ENCODE measurements around the gene CALML5.

Gene CALML5

DNA sequence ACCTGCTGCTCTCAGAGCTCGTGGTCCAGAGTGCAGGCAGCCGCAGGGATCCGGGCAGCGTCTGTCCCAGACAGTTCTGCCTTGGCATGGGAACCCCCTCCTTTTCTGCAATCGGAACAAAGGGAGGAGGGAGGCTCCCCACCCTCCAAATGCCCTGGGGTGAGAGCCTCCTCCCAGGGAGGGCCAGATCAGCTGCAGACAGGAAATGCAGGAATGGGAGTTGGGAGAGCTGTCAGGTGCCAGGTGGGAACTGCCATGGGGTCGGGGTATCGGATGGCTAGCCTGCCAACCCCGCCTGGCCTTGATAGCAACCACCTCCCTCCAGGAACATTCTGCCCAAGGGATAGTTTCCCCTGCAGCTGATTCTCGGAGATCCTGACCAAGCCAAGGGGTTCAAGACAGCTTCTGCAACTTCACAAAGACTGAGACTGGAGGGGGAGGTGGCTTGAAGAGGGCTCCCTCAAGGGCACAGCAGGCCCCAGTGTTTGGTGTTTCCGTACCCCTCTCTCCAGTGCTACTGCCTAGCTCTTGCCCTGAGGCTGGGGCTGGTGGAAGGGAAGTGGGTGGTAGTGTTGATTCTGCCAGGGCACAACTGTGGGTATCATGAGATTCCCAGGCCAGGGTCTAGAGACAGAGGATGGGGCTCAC is at the start of gene CALML5:
TSS of gene CALML5 (minus strand) at position 78 of the 648 bp plus-strand sequence. CDS start 132 bp downstream, outside the sequence.
- DNase-seq, result no peak

- DNase-seq, result peak in 1 of 2 donors; percentile 16
Observed at GRCh38 chr10:5547931-5548660, 48.7 kb upstream of the CALML5 start.

GRCh38 chr10:5547681-5547930 is 48.2 kb upstream of the CALML5 start:
- no peak for DNase-seq

DNA sequence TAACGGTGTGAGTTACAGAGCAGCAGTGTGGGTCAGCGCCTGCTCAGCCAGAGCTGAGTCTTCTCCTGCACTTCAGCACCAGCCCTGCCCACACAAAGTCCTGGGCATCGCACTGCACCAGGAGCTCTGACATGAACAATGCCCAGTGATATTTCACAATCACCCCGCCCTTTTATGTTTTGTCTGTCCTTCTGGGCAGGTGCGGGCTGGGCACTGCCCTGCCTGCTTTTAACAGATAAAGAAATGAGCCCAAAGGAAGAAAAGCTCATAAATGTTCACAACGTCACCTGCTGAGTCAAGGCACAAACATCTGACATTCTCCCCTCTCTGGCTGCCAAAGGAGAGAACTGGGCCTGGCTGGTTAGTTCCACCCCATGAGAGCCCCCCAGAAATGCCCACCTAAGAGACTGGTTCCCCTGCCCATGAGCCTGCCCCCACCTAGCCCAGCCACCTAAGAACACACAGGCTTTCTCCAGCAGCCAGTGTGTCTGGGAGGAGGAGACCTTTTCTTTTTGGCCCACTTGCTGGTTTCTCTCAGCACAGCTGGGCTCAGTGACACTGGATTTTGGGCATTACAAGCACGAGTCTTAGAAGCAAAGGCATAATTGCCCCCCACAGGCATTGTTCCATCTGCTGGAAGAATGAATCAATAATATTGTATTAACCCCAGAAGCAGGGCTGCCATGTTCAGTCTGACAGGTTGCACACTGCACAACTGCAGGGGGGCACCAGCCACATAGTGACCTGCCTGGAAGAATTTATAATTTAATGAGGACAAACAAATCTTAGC is 47.7 kb upstream of the CALML5 start:
- no peak for DNase-seq

DNA sequence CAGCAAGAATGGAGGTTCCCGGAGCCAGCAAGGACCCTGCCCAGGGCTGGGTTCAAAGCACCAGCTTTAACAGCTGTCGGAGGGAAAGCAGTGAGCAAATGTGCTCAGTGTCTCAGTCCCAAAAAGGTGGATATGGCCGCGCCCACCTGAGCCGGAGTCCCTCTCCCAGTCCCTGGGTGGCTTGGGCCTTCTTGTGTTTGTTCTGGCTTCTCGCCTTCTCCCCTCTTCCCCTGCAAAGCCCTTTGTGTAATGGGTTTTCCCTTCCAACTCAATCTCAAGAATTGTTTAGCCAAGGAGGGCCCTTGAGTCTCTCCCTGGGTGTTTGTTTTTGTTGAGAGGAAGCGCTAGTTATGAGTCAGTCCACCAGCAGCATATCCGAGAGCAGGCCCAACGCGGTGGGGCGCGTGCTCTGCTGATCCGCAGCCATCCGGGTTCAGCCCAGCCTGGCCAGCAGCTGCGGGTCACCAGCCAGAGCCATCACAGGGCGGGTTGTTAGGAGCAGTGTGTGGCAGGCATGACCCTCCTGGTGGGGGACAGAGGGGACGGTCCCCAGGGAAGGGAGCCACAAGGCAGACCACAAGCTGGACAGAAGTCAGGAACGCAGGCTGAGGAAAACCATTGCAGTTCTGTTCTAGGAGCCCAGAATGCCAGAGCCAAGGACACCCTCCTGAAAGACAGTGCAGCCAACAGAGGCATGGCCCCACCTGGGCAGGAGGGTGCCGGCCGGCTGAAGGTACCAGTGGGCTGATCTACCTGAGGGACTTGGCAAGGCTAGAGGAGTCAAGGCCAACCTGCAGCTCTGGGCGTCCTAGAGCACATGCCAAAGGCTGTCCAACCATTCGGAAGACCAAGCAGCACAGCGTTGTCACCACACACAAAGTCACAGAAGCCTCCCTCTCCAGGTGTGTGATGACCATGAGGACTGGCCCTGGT is 46.7 kb upstream of the CALML5 start:
- no peak for DNase-seq

GRCh38 chr10:5545426-5545777 is 46.0 kb upstream of the CALML5 start:
- DNase-seq, result no peak

DNA sequence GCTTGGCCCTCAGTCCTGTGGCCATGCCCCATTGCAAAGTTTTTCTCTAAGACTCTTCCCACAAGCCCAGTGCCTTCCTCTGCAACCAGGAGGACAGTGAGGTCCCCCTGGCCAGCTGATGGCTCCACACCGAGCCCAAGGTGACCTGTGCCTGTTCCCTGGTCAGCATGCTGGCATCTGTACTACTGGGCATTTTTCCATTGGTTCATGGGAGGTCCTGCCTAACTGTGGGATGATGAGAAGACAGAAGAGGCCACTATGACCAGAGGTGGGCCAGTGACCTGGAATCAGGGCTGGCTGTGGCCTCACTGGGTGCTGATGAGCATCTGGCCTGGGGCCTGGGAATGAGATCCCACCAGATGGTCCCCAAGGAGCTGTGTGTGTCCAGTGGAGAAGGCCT is 45.6 kb upstream of the CALML5 start:
- DNase-seq, result no peak

- no peak for DNase-seq
Observed at GRCh38 chr10:5544216-5544805, 44.9 kb upstream of the CALML5 start.

DNA sequence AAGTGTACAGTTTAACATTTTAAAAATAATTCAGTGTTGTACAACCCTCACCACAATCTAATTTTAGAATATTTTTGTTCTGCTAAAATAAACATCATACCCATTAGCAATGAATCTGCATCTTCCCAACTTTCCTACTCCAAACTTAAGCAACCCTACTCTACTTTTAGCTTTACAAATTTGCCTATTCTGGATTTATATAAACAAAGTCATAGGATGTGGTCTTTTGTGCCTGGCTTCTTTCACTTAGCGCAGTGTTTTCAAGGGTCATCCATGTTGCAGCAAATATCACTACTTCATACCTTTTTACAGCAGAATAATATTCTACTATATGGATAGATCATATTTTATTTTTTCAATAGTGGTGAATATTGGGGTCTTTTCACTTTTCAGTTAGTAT is 44.3 kb upstream of the CALML5 start:
- DNase-seq, result no peak

- DNase-seq, result no peak
Observed at GRCh38 chr10:5542100-5542499, 42.7 kb upstream of the CALML5 start.

DNA sequence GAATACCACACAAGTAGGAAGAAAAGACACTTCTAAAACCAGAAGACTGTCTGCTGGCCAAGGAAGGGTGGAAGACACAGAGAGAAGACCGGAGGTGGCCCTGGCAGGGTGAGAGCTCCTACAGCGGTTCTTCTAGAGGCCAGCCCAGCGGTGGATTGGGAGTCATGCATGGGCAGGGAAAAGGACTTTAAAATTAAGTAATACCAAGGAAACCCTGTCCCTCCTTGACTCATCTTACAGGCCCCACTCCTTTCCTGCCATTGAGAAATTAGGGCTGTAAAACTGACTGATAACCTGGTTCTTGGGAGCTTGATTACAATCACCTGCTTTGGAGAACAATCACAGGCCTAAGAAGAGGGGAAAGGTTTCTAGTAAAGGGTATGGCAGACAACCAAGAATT is 41.5 kb upstream of the CALML5 start:
- DNase-seq, result no peak

GRCh38 chr10:5540080-5540479 is 40.7 kb upstream of the CALML5 start:
- no peak for DNase-seq

- DNase-seq, result no peak
Observed at GRCh38 chr10:5538892-5539651, 39.7 kb upstream of the CALML5 start.

DNA sequence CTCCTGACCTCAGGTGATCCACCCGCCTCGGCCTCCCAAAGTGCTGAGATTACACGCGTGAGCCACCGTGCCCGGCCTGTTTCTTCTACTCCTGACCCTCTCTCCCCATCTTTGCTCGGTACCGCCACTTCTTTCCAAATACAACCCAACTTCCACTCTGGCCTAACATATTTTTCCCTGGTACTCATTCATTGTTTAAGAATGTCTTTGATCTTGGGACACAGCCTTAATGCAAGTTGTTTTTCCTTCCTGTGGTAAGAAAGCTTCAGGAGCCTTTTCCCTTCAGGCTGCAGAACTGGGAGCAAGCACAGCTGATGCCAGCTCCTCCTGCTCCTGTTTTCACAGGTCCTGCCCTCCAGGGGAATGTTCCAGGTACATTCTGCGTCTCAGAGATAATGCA is 39.1 kb upstream of the CALML5 start:
- DNase-seq, result no peak

DNA sequence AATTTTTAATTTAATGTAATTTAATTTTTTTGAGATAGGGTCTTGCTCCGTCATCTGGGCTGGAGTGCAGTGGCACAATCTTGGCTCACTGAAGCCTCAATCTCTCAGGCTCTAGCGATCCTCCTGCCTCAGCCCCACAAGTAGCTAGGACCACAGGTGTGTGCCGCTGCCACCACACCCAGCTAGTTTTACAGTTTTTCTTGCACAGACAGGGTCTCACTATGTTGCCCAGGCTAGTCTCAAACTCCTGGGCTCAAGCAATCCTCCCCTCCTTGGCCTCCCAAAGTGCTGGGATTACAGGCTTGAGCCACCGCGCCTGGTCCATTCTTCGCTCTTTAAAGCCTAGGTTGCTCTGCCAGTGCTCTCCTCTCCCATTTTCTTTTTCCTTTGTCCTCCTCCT is 38.3 kb upstream of the CALML5 start:
- DNase-seq, result no peak

DNA sequence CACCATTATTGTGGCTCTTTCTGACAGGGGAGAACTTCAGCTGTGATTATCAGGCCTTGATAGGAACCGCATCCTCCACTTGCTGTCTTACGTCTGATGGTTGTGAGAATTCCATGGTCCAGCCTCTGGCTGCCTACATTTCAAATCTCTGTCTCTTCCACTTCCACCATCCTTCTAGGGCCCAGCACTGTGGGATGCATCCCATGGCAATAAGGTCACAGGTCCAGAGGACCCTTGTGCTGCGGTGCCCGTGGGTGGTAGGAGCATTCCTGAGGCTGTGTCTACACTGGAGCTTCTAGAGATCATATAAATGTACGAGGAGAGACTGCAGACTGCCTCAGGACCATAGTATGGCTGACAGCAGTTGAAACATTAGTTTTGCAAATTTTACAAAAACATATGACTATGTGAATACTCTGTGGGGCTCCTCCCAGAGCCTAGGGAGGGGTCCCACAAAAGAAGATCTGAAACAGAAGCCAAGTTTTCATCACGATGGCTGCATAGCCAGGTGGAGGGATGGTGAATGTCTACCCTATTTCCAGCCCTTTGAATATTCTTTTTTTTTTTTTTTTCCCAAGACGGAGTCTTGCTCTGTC is 37.2 kb upstream of the CALML5 start:
- no peak for DNase-seq

DNA sequence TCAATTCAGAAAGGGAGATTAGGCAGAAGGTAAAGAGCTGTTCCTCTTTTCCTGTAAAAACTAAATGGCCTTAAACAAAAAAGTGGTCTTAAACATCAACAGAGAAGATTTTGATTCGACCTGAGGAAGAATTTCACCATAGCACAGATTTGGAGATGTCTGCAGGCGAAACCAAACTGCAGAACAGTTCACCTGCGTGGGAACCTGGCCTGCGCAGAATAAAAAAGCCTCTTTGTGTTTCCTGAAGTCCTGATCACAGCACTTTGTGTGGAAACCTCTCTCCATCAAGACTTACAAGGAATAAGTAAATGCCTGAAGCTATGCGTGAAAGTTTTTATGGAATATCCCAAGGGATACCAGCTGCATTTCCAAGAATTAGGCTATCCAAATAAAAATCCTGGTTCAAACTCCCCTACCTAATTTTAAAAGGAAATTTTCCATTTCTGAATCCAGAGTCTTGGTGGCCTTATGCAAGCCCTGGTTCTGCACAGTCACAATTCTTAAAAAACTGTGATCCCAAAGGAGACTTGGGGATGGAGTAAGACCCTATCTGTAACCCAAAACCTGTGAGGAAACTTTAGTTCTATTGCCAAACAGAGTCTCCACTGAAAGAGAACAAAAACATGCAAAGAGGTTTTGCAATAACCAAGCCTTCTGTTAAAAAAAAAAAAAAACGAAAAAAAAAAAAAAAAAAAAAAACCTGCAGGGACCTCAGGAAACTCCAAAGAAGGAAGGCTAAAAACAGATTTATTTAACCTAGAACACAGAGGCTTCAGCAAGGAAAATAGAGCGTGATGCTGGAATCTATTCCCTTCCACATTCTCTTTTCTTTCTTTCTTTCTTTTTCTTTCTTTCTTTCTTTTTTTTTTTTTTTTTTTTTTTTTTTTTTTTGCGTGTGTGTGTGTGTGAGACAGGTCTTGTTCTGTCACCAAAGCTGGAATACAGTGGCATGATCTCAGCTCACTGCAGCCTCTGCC is 35.8 kb upstream of the CALML5 start:
- peak; percentile 66 to 74 for DNase-seq

GRCh38 chr10:5534051-5534821 is 34.9 kb upstream of the CALML5 start:
- DNase-seq, result no peak

GRCh38 chr10:5533098-5533731 is 33.8 kb upstream of the CALML5 start:
- DNase-seq, result no peak

Data from inflammatory macrophage treated with lipopolysaccharide for 1 hour (primary cell).